ENCODE results near the gene PHACTR2.
"Not testable (repeated sequence)": the region's sequence is repeated elsewhere in the genome, so short reads cannot be mapped to it uniquely, and the experiment has no call there.

PHACTR2 gene

DNA sequence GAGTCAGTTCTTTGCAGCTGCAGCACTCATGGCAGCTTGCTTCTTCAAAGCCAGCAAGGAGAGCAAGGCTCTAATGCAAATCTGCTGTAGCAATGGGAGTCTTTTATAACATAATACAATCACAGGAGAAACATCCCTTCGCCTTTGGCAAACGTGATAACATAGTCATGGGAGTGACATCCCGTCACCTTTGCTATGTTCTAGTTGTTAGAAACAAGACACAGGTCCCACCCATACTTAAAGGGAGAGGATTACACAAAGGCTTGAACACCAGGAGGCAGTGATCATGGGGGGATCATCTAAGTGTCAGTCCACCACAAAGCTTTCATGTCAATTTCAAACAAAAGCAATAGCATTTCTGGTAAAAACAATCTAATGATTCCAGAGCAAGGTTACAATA lies 40.1 kb upstream of the PHACTR2 start:
- Histone ChIP-seq H3K9me3 (ENCODE audit: severe bottlenecking) (no peaks in the 10 kb centered on the region), H3K27ac (no peak overlapping the region)

DNA sequence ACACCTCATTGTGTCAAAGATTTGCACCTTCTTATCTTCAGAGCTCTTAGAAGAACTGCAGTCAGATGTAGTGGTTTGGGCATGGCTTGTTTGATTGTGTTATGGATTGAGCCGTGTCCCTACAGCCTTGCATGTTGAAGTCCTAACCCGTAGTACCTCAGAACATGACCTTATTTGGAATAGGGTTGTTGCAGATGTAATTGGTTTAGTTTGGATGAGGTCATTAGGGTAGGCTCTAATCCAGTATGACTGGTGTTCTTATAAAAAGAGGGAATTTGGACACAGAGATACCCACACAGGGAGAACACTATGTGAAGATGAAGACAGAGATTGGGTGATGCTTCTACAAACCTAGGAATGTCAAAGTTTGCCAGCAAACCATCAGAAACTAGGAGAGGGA lies 35.4 kb upstream of the PHACTR2 start:
- TF ChIP-seq, protein P1, sequence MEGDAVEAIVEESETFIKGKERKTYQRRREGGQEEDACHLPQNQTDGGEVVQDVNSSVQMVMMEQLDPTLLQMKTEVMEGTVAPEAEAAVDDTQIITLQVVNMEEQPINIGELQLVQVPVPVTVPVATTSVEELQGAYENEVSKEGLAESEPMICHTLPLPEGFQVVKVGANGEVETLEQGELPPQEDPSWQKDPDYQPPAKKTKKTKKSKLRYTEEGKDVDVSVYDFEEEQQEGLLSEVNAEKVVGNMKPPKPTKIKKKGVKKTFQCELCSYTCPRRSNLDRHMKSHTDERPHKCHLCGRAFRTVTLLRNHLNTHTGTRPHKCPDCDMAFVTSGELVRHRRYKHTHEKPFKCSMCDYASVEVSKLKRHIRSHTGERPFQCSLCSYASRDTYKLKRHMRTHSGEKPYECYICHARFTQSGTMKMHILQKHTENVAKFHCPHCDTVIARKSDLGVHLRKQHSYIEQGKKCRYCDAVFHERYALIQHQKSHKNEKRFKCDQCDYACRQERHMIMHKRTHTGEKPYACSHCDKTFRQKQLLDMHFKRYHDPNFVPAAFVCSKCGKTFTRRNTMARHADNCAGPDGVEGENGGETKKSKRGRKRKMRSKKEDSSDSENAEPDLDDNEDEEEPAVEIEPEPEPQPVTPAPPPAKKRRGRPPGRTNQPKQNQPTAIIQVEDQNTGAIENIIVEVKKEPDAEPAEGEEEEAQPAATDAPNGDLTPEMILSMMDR (IDR thresholded peaks at IDR 0.05; ENCODE audit: low read depth, low read length), result no peak

More for the DNA sequence above, 40.1 kb upstream of the PHACTR2 start:
- TF ChIP-seq, protein P1 (IDR thresholded peaks at IDR 0.05; ENCODE audit: low read depth, low read length), result no peak
- Histone ChIP-seq H3K36me3 (no peaks in the 10 kb centered on the region), H3K27me3 (ENCODE audit: insufficient read depth, low read depth, severe bottlenecking) (no peaks in the 10 kb centered on the region), H3K4me3 (ENCODE audit: low read depth, low read length) (no peak overlapping the region)
- DNase-seq, result no peak

DNA sequence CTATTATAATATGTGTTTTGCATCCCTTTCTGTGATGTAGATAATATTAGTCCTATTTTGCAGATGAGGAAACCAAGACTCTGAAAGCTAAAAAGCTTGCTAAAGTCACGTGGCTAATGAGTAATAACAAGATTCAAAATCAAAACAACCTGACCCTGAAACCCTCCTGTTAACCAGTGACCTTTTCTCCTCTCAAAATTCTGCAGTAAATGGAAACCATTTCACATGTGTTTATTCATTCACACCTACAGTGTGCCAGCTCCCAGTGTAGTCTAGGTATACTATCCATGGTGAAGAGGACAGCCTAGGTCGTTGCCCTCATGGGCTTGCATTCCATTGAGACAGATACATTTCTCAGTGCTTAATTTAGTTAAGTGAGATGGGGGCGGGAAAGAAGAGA lies 30.6 kb upstream of the PHACTR2 start:
- no peaks in the 10 kb centered on the region for H3K9me3 ChIP-seq (ENCODE audit: severe bottlenecking)
- no peak for DNase-seq
- TF ChIP-seq, protein P1 (IDR thresholded peaks at IDR 0.05; ENCODE audit: low read depth, low read length), result no peak

More for the DNA sequence above, 35.4 kb upstream of the PHACTR2 start:
- no peak overlapping the region for H3K27ac ChIP-seq
- no peak for DNase-seq
- no peak overlapping the region for H3K4me3 ChIP-seq (ENCODE audit: low read depth, low read length)
- H3K9me3 ChIP-seq (ENCODE audit: severe bottlenecking), result no peaks in the 10 kb centered on the region
- no peaks in the 10 kb centered on the region for H3K36me3 ChIP-seq
- no peaks in the 10 kb centered on the region for H3K27me3 ChIP-seq (ENCODE audit: insufficient read depth, low read depth, severe bottlenecking)

DNA sequence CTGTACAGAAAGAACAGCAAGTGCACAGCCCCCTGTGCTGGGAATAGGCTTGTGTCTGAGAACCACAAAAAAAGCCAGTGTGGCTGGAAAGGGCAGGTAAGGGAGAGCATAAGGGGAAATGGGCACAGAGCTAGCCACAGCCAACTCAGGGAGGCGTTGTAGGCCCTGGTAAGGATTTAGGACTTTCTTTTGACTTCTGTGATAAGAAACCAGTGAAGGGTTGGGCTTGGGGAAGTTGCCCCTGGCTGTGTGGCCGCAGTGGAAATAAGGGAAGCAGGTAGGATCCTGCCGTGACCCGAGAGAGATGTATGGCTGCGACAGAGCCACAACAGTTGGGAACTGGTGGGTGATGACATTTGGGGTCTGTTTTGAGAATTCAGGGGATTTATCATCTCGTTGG lies 30.0 kb upstream of the PHACTR2 start:
- no peak overlapping the region for H3K4me3 ChIP-seq (ENCODE audit: low read depth, low read length)
- TF ChIP-seq, protein P1 (IDR thresholded peaks at IDR 0.05; ENCODE audit: low read depth, low read length), result no peak
- DNase-seq, result no peak
- no peaks in the 10 kb centered on the region for H3K27me3 ChIP-seq (ENCODE audit: insufficient read depth, low read depth, severe bottlenecking)
- H3K36me3 ChIP-seq, result no peaks in the 10 kb centered on the region
- no peaks in the 10 kb centered on the region for H3K9me3 ChIP-seq (ENCODE audit: severe bottlenecking)
- H3K27ac ChIP-seq, result no peak overlapping the region

More for the DNA sequence above, 30.6 kb upstream of the PHACTR2 start:
- Histone ChIP-seq H3K36me3 (no peaks in the 10 kb centered on the region), H3K27me3 (ENCODE audit: insufficient read depth, low read depth, severe bottlenecking) (no peaks in the 10 kb centered on the region), H3K27ac (no peak overlapping the region), H3K4me3 (ENCODE audit: low read depth, low read length) (no peak overlapping the region)

DNA sequence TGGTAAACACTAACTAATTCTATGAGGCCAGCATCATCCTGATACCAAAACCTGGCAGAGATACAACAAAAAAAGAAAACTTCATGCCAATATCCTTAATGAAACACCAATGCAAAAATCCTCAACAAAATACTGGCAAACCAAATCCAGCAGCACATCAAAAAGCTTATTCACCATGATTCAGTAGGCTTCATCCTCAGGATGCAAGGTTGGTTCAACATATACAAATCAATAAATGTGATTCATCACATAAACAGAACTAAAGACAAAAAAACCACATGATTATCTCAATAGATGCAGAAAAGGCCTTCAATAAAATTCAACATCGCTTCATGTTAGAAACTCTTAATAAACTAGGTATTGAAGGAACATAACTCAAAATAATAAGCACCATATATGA lies 28.4 kb upstream of the PHACTR2 start:
- H3K9me3 ChIP-seq (ENCODE audit: severe bottlenecking); H3K4me3 ChIP-seq (ENCODE audit: low read depth, low read length); H3K36me3 ChIP-seq; DNase-seq; H3K27ac ChIP-seq; H3K27me3 ChIP-seq (ENCODE audit: insufficient read depth, low read depth, severe bottlenecking): not testable (repeated sequence)

DNA sequence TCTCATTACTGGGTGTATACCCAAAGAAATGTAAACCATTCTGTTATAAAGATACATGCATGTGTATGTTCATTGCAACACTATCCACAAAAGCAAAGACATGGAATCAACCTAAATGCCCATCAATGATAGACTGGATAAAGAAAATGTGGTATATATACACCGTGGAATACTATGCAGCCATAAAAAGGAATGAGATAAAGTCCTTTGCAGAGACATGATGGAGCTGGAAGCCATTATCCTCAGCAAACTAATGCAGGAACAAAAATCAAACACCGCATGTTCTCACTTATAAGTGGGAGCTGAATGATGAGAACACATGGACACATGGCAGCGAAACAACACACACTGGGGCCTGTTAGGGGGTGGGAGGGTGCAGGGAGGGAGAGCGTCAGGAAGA lies 26.4 kb upstream of the PHACTR2 start:
- not testable (repeated sequence) for H3K9me3 ChIP-seq (ENCODE audit: severe bottlenecking); H3K27ac ChIP-seq; DNase-seq; H3K4me3 ChIP-seq (ENCODE audit: low read depth, low read length); H3K27me3 ChIP-seq (ENCODE audit: insufficient read depth, low read depth, severe bottlenecking); H3K36me3 ChIP-seq

DNA sequence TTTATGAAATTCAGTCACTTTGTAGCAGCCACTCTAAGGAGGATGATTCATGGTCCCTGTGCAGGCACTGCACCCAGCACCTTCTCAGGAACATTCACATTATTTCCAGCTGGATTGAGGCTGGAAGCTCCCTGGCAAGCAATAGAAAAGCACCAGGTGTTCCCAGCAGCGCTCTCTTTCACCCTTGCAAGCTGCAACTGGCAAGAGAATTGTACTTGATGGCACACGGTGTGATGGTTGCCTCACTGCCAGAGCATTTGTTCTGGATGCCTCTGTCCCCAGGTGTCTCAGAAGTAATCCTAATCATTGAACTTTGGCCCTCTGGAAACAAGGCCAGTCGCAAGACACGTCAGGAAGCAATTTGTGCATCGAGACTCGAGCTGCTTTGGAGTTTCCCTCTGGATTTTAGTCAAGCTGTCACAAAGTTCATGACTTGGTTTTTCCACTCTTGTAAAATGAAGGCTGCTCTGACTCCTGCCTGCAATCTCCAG lies 24.9 kb upstream of the PHACTR2 start:
- peaks cover 4% of the 10 kb centered on the region for H3K9me3 ChIP-seq (ENCODE audit: severe bottlenecking)
- DNase-seq, result no peak
- H3K4me3 ChIP-seq (ENCODE audit: low read depth, low read length), result no peak overlapping the region
- no peaks in the 10 kb centered on the region for H3K36me3 ChIP-seq
- no peak overlapping the region for H3K27ac ChIP-seq
- TF ChIP-seq, protein P1 (IDR thresholded peaks at IDR 0.05; ENCODE audit: low read depth, low read length), result no peak
- no peaks in the 10 kb centered on the region for H3K27me3 ChIP-seq (ENCODE audit: insufficient read depth, low read depth, severe bottlenecking)

Measured in WERI-Rb-1 (cell line).